Endothelial cell of umbilical vein (primary cell): ENCODE measurements around the gene OR10H5. TPM values are rescaled to one million over a fixed set of nuclear protein-coding genes. Genes with fewer than 3 reads are reported as not detected.

Experiments
- BruUV-seq: library from RNA; stranded (reverse); fragments of 400-500 nt; replicated peaks from 2 replicates; lab custom pipeline; 2021; lab: Mats Ljungman, UMichigan
- CTCF ChIA-PET: fragments of 300-600, 350-600 bp; sonication (Branson Sonifier 250); formaldehyde crosslinking; loops from one replicate; lab custom pipeline; 2021; ENCODE audit warnings: antibody characterized with exemption, inconsistent platforms; lab: Charles Lee
- POLR2A ChIA-PET: fragments of 300-600, 350-600 bp; sonication (Branson Sonifier 250); formaldehyde crosslinking; loops from one replicate; lab custom pipeline; 2021; ENCODE audit warnings: antibody characterized with exemption, inconsistent platforms; lab: Charles Lee
- DNase-seq: peaks from one replicate; pipeline ENCODE4 v3.0.0-alpha.2; 2011; ENCODE audit warnings: low read depth, low spot score
- FAIRE-seq: peaks from 2 replicates; lab custom pipeline; 2011; peaks lifted over from hg19 to GRCh38; lab: Jason Lieb, UNC
- H2AFZ ChIP-seq: 2 replicates; pipeline ENCODE4 v1.6.0; 2012; ENCODE audit warnings: low read depth, low read length, control low read depth, inconsistent platforms
- H3K27ac ChIP-seq: 2 replicates; pipeline ENCODE4 v1.5.1; 2011; ENCODE audit warnings: low read depth, mild to moderate bottlenecking, control low read depth, low read length, moderate library complexity; ENCODE audit not compliant: insufficient read depth
- H3K27me3 ChIP-seq, 2 experiments: 2 replicates each; pipeline versions ENCODE4 v1.6.0 to v1.6.1; 2011; ENCODE audit warnings: low read length in 2 of 2, mixed read lengths in 1 of 2; ENCODE audit not compliant: control insufficient read depth in 2 of 2, insufficient read depth in 2 of 2
- H3K36me3 ChIP-seq, 2 experiments: 2 replicates in 1 of 2; 3 replicates in 1 of 2; pipeline ENCODE4 v1.5.1; 2011; ENCODE audit warnings: low read length in 2 of 2, mild to moderate bottlenecking in 1 of 2, moderate library complexity in 1 of 2; ENCODE audit not compliant: control insufficient read depth in 2 of 2, insufficient read depth in 2 of 2; ENCODE audit errors: extremely low read depth in 1 of 2
- H3K4me1 ChIP-seq: 3 replicates; pipeline ENCODE4 v1.5.1; 2011; ENCODE audit warnings: mild to moderate bottlenecking, low read length; ENCODE audit not compliant: control insufficient read depth, insufficient read depth; ENCODE audit errors: extremely low read depth
- H3K4me2 ChIP-seq: 2 replicates; pipeline ENCODE4 v1.6.1; 2011; ENCODE audit warnings: low read length, control low read depth, mixed read lengths; ENCODE audit not compliant: insufficient read depth
- H3K4me3 ChIP-seq, 3 experiments: fragments of 200-600 bp in 1 of 3; sonication (generic), shearing (Covaris generic) in 1 of 3; replicated peaks in 1 of 3; 2 replicates each; pipeline ENCODE4 v1.5.1; 2011 to 2016; ENCODE audit warnings: control low read depth in 3 of 3, low read length in 3 of 3, mild to moderate bottlenecking in 2 of 3, inconsistent platforms in 1 of 3, low read depth in 1 of 3, moderate library complexity in 1 of 3; ENCODE audit not compliant: insufficient read depth in 1 of 3
- H3K79me2 ChIP-seq: 2 replicates; pipeline ENCODE4 v1.6.0; 2012; ENCODE audit warnings: low read length, inconsistent platforms; ENCODE audit not compliant: control insufficient read depth, insufficient read depth
- H3K9ac ChIP-seq: replicated peaks from 2 replicates; pipeline ENCODE3; 2011; ENCODE audit warnings: low read length, control low read depth; ENCODE audit not compliant: insufficient read depth; ENCODE audit errors: extremely low read depth
- H3K9me1 ChIP-seq: replicated peaks from 3 replicates; pipeline ENCODE4 v1.6.0; 2011; ENCODE audit warnings: mild to moderate bottlenecking, low read length; ENCODE audit not compliant: control insufficient read depth, insufficient read depth; ENCODE audit errors: extremely low read depth
- H3K9me3 ChIP-seq: replicated peaks from 2 replicates; pipeline ENCODE4 v1.5.1; 2012; ENCODE audit warnings: low read length, inconsistent platforms; ENCODE audit not compliant: control insufficient read depth, insufficient read depth
- H4K20me1 ChIP-seq: replicated peaks from 2 replicates; pipeline ENCODE3; 2011; ENCODE audit warnings: mild to moderate bottlenecking, low read length; ENCODE audit not compliant: control insufficient read depth, insufficient read depth; ENCODE audit errors: extremely low read depth
- EZH2 ChIP-seq: IDR thresholded peaks from 2 replicates; pipeline ENCODE4 v1.6.1; 2012; ENCODE audit warnings: borderline replicate concordance, low read depth, mild to moderate bottlenecking, moderate library complexity, low read length, inconsistent platforms; ENCODE audit not compliant: severe bottlenecking
- FOS ChIP-seq: IDR thresholded peaks from 2 replicates; pipeline ENCODE4 v1.6.1; 2011; ENCODE audit warnings: mild to moderate bottlenecking, low read length, moderate library complexity, borderline replicate concordance; ENCODE audit not compliant: insufficient read depth
- GATA2 ChIP-seq: IDR thresholded peaks from 2 replicates; pipeline ENCODE4 v1.7.0; 2011; ENCODE audit warnings: low read depth, mild to moderate bottlenecking, moderate library complexity, mixed read lengths, low read length; ENCODE audit not compliant: insufficient read length, insufficient read depth
- JUN ChIP-seq: IDR thresholded peaks from 2 replicates; pipeline ENCODE4 v1.6.1; 2011; ENCODE audit warnings: borderline replicate concordance, low read depth; ENCODE audit not compliant: insufficient read length, insufficient read depth
- MYC ChIP-seq: IDR thresholded peaks from one replicate; pipeline ENCODE4 v1.6.1; 2011; ENCODE audit warnings: mild to moderate bottlenecking, low read depth, low read length
- POLR2A ChIP-seq: IDR thresholded peaks from 2 replicates; pipeline ENCODE4 v1.6.1; 2012; ENCODE audit warnings: low read depth, mild to moderate bottlenecking, control low read depth, low read length
- POLR2AphosphoS5 ChIP-seq: IDR thresholded peaks from 2 replicates; pipeline ENCODE4 v1.6.1; 2012; ENCODE audit warnings: low read depth, mild to moderate bottlenecking, control low read depth, low read length, moderate library complexity; ENCODE audit not compliant: insufficient read depth
- dilution Hi-C: fragments of 300-500 bp; cut with MboI; formaldehyde crosslinking; loops from one replicate; pipeline ENCODE4 v1.15.0; 2019; ENCODE audit warnings: low sequenced_read_pairs; ENCODE audit not compliant: extremely low pct_ligation_motif_present
- intact Hi-C: fragments of 100-400 bp; cut with micrococcal nuclease; formaldehyde crosslinking; loops from one replicate; pipeline ENCODE4 v1.10.0; 2022
- polyA plus RNA-seq, 4 experiments: library from polyadenylated mRNA; depleted of rRNA in 3 of 4; stranded (reverse) in 3 of 4; unstranded in 1 of 4; fragments of >200 nt; gene quantifications; 2 replicates each; pipeline versions ENCODE4 v1.2.1 to v1.2.3, GENCODE V29; 2011 to 2012; ENCODE audit warnings: missing spikeins in 1 of 4
- total RNA-seq: library from RNA; stranded (reverse); gene quantifications from 2 replicates; pipeline ENCODE4 v1.2.3, GENCODE V29; 2021
- TF ChIP-seq, protein P1 (sequence below): IDR thresholded peaks from 2 replicates; pipeline ENCODE4 v1.6.1; 2011; ENCODE audit not compliant: insufficient read depth, insufficient read length
- TF ChIP-seq, protein P2 (sequence below), 2 donors: IDR thresholded peaks; 1 replicate in 1 of 2; 2 replicates in 1 of 2; pipeline ENCODE4 v1.5.1; 2011; ENCODE audit warnings: low read length in 2 of 2, mild to moderate bottlenecking in 2 of 2, moderate library complexity in 2 of 2, control low read depth in 1 of 2, inconsistent platforms in 1 of 2, low read depth in 1 of 2; ENCODE audit not compliant: insufficient read depth in 1 of 2; ENCODE audit errors: extremely low read depth in 1 of 2

Gene OR10H5
- total and polyA plus RNA-seq, 2 donors (not counting 3 experiments of a cell fraction or from before 2014, with no cell fraction given) = not detected

DNA sequence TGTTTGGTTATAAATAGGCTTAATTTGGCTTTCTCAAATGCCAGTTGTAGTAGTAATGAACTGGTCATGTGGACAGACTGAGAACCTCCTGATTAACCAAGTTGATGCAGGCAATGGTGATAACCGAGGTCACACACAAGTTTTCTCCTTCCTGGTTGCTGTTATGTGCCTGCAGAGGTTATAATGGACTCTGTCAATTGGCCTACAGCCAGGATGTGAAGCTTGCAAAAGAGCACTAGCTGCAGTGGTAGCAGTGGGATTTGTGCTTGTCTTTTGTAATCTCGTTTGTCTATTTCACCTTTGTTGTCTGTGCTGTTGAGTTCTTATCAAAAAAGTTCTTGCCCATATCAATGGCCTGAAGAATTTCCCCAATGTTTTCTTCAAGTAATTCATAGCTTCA lies 29.1 kb upstream of the OR10H5 start:
- no peak overlapping the region for H3K27ac ChIP-seq
- H4K20me1 ChIP-seq = no peaks in the 10 kb centered on the region
- H3K9ac ChIP-seq = no peak overlapping the region
- H3K79me2 ChIP-seq = no peaks in the 10 kb centered on the region
- dilution Hi-C loops (no loop called here), intact Hi-C loops (no loop called here)
- H3K9me1 ChIP-seq = no peaks in the 10 kb centered on the region
- no peak overlapping the region for H2AFZ ChIP-seq
- H3K9me3 ChIP-seq = no peaks in the 10 kb centered on the region
- H3K4me2 ChIP-seq = no peak overlapping the region
- TF ChIP-seq, protein P1, sequence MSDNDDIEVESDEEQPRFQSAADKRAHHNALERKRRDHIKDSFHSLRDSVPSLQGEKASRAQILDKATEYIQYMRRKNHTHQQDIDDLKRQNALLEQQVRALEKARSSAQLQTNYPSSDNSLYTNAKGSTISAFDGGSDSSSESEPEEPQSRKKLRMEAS = no peak
- no peak for TF ChIP-seq POLR2A
- no peak for TF ChIP-seq EZH2
- TF ChIP-seq POLR2AphosphoS5 = no peak
- TF ChIP-seq, protein P2, sequence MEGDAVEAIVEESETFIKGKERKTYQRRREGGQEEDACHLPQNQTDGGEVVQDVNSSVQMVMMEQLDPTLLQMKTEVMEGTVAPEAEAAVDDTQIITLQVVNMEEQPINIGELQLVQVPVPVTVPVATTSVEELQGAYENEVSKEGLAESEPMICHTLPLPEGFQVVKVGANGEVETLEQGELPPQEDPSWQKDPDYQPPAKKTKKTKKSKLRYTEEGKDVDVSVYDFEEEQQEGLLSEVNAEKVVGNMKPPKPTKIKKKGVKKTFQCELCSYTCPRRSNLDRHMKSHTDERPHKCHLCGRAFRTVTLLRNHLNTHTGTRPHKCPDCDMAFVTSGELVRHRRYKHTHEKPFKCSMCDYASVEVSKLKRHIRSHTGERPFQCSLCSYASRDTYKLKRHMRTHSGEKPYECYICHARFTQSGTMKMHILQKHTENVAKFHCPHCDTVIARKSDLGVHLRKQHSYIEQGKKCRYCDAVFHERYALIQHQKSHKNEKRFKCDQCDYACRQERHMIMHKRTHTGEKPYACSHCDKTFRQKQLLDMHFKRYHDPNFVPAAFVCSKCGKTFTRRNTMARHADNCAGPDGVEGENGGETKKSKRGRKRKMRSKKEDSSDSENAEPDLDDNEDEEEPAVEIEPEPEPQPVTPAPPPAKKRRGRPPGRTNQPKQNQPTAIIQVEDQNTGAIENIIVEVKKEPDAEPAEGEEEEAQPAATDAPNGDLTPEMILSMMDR (IDR thresholded peaks at IDR 0.05; ENCODE audit: extremely low read depth in 1 of 2, insufficient read depth in 1 of 2, low read depth in 1 of 2, low read length in 2 of 2) = no peak
- no peak for TF ChIP-seq GATA2
- no peak for TF ChIP-seq JUN
- TF ChIP-seq MYC = no peak
- TF ChIP-seq FOS = no peak
- no TSS peak for BruUV-seq
- no peak overlapping the region for H3K4me3 ChIP-seq
- no peaks in the 10 kb centered on the region for H3K36me3 ChIP-seq
- no peaks in the 10 kb centered on the region for H3K4me1 ChIP-seq
- ChIA-PET CTCF (no interaction called here), POLR2A (no interaction called here)
- FAIRE-seq (no peak), DNase-seq (no peak)
- H3K27me3 ChIP-seq = no peaks in the 10 kb centered on the region
